ENCODE measurements around the gene ABLIM2. TPM values are rescaled to one million over a fixed set of nuclear protein-coding genes. Genes with fewer than 3 reads are reported as not detected.

The ABLIM2 gene
- total and polyA plus RNA-seq, 10 of the 15 experiments (the other 5 are each of a cell fraction or from before 2014, with no cell fraction given): 0.03 to 0.15 (median 0.05) TPM; not detected in 7

DNA sequence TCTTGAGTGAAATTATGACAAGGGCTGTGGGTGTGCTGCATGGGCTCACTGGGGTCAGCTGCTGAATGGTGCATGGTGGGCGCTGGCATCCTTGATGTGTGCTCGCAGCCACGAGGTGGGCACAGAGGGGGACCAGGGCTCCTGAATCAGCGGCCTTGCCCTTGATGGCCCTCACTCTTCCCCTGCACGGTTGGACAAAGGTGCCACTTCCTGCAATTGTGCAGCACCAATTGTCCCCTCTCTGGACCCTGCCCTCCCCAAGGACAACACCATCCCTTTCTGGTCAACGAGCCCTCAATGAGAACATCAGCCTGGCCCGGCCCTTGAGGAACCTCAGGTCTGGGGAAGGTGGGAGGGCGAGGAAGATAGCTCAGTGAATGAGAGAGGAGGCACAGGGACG, 16.1 kb downstream of the ABLIM2 start:
- in situ Hi-C loops (cut with MboI): no loop called here
- no peak overlapping the region for H3K9ac ChIP-seq (ENCODE audit: control insufficient read depth, insufficient read depth, low read length)
- POLR2A ChIA-PET: no interaction called here
- no peak overlapping the region for H3K27ac ChIP-seq (ENCODE audit: control insufficient read depth, insufficient read depth)
- intact Hi-C loops (cut with micrococcal nuclease; ENCODE audit: unreplicated experiment): no loop called here
- SMC1A ChIA-PET (ENCODE audit: uncharacterized antibody, unreplicated experiment): no interaction called here
- DNase-seq (ENCODE audit: low read depth, low spot score) (no peak), FAIRE-seq (no peak), ATAC-seq (no peak)
- RAD21 ChIA-PET (ENCODE audit: unreplicated experiment): no interaction called here
- no peaks in the 10 kb centered on the region for H3K36me3 ChIP-seq (ENCODE audit: control insufficient read depth in 2 of 2, insufficient read depth in 2 of 2, low read length in 1 of 2)
- no peaks in the 10 kb centered on the region for H3K79me2 ChIP-seq (ENCODE audit: control insufficient read depth, insufficient read depth, low read length)
- CTCF ChIA-PET: no interaction called here
- BruUV-seq (replicated peaks): no TSS peak
- no peak overlapping the region for H2AFZ ChIP-seq (ENCODE audit: control insufficient read depth, low read depth, low read length)
- H3K4me3 ChIP-seq: no peak overlapping the region
- H3K27me3 ChIP-seq (replicated peaks in 1 of 2; ENCODE audit: control insufficient read depth in 2 of 2, insufficient read depth in 2 of 2, low read length in 1 of 2): peaks cover 2% of the 10 kb centered on the region in 2 experiments; a peak in 2 of 4 replicates
- H4K20me1 ChIP-seq (ENCODE audit: control insufficient read depth, insufficient read depth): no peaks in the 10 kb centered on the region
- no peak overlapping the region for H3K4me2 ChIP-seq (ENCODE audit: control insufficient read depth, insufficient read depth)
- no peaks in the 10 kb centered on the region for H3K4me1 ChIP-seq (ENCODE audit: control insufficient read depth, insufficient read depth, low read length)
- no peaks in the 10 kb centered on the region for H3K9me3 ChIP-seq (replicated peaks; ENCODE audit: control insufficient read depth, insufficient read depth, low read length)
- 29% methylated on average over 9 of the region's 9 CpGs for WGBS (ENCODE audit: insufficient coverage, insufficient replicate concordance, low lambda C conversion rate, missing lambda C conversion rate)
- TF ChIP-seq SRF (IDR thresholded peaks at IDR 0.05; ENCODE audit: low read depth in 2 of 2, low read length in 2 of 2): no peak
- no peak for TF ChIP-seq ZBED1 (IDR thresholded peaks at IDR 0.05; ENCODE audit: borderline replicate concordance)
- TF ChIP-seq MYC (IDR thresholded peaks at IDR 0.05; ENCODE audit: insufficient read depth, insufficient read length, insufficient replicate concordance, low read length, severe bottlenecking): no peak
- TF ChIP-seq ZZZ3 (IDR thresholded peaks at IDR 0.05; ENCODE audit: control insufficient read depth, insufficient read length, low read depth): no peak
- no peak for TF ChIP-seq WRNIP1 (IDR thresholded peaks at IDR 0.05; ENCODE audit: borderline replicate concordance, low read depth, low read length)
- no peak for TF ChIP-seq EGR1 (IDR thresholded peaks at IDR 0.05; ENCODE audit: borderline replicate concordance in 1 of 2, low read depth in 2 of 2, low read length in 2 of 2)
- TF ChIP-seq TAF1 (IDR thresholded peaks at IDR 0.05; ENCODE audit: borderline replicate concordance, low read depth, low read length): no peak
- TF ChIP-seq, protein P1, sequence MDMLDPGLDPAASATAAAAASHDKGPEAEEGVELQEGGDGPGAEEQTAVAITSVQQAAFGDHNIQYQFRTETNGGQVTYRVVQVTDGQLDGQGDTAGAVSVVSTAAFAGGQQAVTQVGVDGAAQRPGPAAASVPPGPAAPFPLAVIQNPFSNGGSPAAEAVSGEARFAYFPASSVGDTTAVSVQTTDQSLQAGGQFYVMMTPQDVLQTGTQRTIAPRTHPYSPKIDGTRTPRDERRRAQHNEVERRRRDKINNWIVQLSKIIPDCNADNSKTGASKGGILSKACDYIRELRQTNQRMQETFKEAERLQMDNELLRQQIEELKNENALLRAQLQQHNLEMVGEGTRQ (IDR thresholded peaks at IDR 0.05; ENCODE audit: borderline replicate concordance, low read depth, low read length): no peak
- TF ChIP-seq SPI1 (IDR thresholded peaks at IDR 0.05; ENCODE audit: borderline replicate concordance, insufficient read depth, low read depth, low read length): no peak
- TF ChIP-seq, protein P2, sequence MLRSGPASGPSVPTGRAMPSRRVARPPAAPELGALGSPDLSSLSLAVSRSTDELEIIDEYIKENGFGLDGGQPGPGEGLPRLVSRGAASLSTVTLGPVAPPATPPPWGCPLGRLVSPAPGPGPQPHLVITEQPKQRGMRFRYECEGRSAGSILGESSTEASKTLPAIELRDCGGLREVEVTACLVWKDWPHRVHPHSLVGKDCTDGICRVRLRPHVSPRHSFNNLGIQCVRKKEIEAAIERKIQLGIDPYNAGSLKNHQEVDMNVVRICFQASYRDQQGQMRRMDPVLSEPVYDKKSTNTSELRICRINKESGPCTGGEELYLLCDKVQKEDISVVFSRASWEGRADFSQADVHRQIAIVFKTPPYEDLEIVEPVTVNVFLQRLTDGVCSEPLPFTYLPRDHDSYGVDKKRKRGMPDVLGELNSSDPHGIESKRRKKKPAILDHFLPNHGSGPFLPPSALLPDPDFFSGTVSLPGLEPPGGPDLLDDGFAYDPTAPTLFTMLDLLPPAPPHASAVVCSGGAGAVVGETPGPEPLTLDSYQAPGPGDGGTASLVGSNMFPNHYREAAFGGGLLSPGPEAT (IDR thresholded peaks at IDR 0.05; ENCODE audit: low read depth): no peak
- no peak for TF ChIP-seq TCF3 (IDR thresholded peaks at IDR 0.05; ENCODE audit: borderline replicate concordance, insufficient read depth, low read depth, low read length)
- TF ChIP-seq, protein P3, sequence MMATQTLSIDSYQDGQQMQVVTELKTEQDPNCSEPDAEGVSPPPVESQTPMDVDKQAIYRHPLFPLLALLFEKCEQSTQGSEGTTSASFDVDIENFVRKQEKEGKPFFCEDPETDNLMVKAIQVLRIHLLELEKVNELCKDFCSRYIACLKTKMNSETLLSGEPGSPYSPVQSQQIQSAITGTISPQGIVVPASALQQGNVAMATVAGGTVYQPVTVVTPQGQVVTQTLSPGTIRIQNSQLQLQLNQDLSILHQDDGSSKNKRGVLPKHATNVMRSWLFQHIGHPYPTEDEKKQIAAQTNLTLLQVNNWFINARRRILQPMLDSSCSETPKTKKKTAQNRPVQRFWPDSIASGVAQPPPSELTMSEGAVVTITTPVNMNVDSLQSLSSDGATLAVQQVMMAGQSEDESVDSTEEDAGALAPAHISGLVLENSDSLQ (IDR thresholded peaks at IDR 0.05): no peak
- TF ChIP-seq SUZ12 (IDR thresholded peaks at IDR 0.05; ENCODE audit: unreplicated experiment): no peak
- no peak for TF ChIP-seq YY1 (IDR thresholded peaks at IDR 0.05; ENCODE audit: low read depth, low read length)
- TF ChIP-seq, protein P4, sequence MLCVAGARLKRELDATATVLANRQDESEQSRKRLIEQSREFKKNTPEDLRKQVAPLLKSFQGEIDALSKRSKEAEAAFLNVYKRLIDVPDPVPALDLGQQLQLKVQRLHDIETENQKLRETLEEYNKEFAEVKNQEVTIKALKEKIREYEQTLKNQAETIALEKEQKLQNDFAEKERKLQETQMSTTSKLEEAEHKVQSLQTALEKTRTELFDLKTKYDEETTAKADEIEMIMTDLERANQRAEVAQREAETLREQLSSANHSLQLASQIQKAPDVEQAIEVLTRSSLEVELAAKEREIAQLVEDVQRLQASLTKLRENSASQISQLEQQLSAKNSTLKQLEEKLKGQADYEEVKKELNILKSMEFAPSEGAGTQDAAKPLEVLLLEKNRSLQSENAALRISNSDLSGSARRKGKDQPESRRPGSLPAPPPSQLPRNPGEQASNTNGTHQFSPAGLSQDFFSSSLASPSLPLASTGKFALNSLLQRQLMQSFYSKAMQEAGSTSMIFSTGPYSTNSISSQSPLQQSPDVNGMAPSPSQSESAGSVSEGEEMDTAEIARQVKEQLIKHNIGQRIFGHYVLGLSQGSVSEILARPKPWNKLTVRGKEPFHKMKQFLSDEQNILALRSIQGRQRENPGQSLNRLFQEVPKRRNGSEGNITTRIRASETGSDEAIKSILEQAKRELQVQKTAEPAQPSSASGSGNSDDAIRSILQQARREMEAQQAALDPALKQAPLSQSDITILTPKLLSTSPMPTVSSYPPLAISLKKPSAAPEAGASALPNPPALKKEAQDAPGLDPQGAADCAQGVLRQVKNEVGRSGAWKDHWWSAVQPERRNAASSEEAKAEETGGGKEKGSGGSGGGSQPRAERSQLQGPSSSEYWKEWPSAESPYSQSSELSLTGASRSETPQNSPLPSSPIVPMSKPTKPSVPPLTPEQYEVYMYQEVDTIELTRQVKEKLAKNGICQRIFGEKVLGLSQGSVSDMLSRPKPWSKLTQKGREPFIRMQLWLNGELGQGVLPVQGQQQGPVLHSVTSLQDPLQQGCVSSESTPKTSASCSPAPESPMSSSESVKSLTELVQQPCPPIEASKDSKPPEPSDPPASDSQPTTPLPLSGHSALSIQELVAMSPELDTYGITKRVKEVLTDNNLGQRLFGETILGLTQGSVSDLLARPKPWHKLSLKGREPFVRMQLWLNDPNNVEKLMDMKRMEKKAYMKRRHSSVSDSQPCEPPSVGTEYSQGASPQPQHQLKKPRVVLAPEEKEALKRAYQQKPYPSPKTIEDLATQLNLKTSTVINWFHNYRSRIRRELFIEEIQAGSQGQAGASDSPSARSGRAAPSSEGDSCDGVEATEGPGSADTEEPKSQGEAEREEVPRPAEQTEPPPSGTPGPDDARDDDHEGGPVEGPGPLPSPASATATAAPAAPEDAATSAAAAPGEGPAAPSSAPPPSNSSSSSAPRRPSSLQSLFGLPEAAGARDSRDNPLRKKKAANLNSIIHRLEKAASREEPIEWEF (IDR thresholded peaks at IDR 0.05; ENCODE audit: insufficient replicate concordance, low read depth, low read length): no peak
